ENCODE results near the gene TAOK2. TPM values are rescaled to one million over a fixed set of nuclear protein-coding genes. Genes with fewer than 3 reads are reported as not detected.

The TAOK2 gene
- polyA plus RNA-seq, 3 donors: 33.6 to 36.9 (median 36.4) TPM

GRCh38 chr16:29962344-29962994 is 11.2 kb upstream of the TAOK2 start:
- DNase-seq (ENCODE audit: low read depth in 3 of 3, low spot score in 2 of 3): no peak

DNA sequence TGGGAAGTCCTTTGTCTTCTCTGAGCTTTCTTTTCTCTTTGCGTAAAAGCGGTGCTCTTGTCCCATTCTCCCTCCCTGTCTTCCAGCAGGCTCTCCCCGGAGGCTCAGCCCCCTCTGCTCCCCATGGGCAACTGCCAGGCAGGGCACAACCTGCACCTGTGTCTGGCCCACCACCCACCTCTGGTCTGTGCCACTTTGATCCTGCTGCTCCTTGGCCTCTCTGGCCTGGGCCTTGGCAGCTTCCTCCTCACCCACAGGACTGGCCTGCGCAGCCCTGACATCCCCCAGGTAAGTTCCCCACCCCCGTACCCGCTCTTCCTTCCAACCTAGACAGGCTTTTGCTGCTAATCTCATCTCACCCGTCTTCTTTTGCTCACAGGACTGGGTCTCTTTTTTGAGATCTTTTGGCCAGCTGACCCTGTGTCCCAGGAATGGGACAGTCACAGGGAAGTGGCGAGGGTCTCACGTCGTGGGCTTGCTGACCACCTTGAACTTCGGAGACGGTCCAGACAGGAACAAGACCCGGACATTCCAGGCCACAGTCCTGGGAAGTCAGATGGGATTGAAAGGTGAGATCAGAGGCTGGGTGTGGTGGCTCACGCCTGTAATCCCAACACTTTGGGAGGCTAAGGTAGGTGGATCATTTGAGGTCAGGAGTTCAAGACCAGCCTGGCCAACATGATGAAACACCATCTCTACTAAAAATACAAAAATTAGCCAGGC is 10.5 kb upstream of the TAOK2 start:
- no peak for DNase-seq (ENCODE audit: low read depth in 3 of 3, low spot score in 2 of 3)

- DNase-seq (ENCODE audit: low read depth in 3 of 3, low spot score in 2 of 3): no peak
Observed at GRCh38 chr16:29968205-29968604, 5.5 kb upstream of the TAOK2 start.

GRCh38 chr16:29971304-29971703 is 2.4 kb upstream of the TAOK2 start:
- no peak for DNase-seq (ENCODE audit: low read depth in 3 of 3, low spot score in 2 of 3)

DNA sequence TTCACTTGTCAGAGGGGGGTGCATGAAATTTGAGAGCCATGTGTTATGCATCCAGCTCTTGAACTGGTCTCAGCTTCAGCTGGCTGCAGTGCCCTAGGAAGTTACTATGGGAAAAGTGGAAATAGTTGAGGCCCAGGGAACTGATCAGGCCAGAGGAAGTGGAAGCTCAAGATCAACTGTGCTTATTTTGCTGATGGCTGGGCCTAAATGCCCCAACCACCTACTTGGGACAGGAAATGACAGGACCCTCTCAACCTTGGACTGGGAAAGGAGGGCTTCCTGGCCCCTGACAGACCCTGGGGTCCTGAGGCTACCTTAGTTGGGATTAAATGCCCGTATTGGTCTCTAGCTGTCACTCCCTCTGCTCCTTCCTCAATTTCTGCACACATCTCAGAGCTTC is 1.2 kb upstream of the TAOK2 start:
- DNase-seq (ENCODE audit: low read depth in 3 of 3, low spot score in 2 of 3): no peak

- no peak for DNase-seq (ENCODE audit: low read depth in 3 of 3, low spot score in 2 of 3)
Observed at GRCh38 chr16:29972992-29973383, 680 bp upstream of the TAOK2 start.

DNA sequence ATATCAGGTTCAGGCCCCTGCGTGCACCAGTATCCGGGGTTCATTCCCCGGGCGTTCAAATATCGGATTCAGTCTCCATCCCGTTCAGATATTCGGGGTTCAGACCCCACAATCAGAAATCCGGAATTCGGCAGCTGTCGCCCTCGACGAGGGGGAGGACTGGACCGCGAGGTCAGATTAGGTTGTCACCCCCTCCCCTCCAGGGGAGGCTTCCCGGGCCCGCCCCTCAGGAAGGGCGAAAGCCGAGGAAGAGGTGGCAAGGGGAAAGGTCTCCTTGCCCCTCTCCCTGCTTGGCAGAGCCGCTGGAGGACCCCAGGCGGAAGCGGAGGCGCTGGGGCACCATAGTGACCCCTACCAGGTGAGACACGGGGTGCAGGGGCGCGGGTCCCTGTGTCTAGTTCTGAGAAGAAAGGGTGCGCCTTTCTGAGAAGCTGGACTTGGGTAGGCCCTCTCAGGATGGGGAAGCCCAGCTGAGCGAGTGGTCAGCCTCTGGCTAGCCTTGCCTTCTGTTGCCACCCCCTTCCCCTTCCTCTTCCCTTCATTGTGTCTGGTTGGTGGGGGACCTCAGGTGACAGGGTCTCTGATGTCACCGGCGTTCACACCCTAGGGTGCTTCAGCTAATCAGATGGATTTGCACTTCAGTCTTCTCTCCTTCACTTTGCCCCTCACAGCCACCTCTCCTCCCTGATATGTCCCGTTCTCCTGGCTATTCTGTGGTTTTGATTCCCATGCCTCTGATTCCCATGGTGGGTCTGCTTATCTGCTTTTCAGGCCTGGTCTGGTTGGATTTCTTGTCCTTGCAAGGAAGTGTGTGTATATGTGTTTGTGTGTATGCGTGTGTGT is 844 bp downstream of the TAOK2 start:
- no peak for DNase-seq (ENCODE audit: low read depth in 3 of 3, low spot score in 2 of 3)

GRCh38 chr16:29975134-29975538 is 1.5 kb downstream of the TAOK2 start:
- no peak for DNase-seq (ENCODE audit: low read depth in 3 of 3, low spot score in 2 of 3)

GRCh38 chr16:29975811-29976511 is 2.3 kb downstream of the TAOK2 start:
- no peak for DNase-seq (ENCODE audit: low read depth in 3 of 3, low spot score in 2 of 3)

GRCh38 chr16:29977063-29977825 is 3.6 kb downstream of the TAOK2 start:
- no peak for DNase-seq (ENCODE audit: low read depth in 3 of 3, low spot score in 2 of 3)

DNA sequence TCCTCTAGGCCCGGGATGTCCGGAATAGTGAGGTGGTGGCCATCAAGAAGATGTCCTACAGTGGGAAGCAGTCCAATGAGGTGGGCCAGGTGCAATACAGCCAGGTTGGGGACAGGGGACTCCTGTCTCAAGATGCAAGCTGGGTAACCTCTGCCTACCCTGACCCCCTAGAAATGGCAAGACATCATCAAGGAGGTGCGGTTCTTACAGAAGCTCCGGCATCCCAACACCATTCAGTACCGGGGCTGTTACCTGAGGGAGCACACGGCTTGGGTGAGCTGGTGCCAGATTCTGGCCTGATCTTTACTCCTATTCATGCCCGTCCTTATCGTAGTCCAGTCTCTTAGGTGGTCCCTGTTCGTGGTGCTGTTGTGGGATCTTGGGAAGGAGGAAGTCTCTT is 4.4 kb downstream of the TAOK2 start:
- no peak for DNase-seq (ENCODE audit: low read depth in 3 of 3, low spot score in 2 of 3)

DNA sequence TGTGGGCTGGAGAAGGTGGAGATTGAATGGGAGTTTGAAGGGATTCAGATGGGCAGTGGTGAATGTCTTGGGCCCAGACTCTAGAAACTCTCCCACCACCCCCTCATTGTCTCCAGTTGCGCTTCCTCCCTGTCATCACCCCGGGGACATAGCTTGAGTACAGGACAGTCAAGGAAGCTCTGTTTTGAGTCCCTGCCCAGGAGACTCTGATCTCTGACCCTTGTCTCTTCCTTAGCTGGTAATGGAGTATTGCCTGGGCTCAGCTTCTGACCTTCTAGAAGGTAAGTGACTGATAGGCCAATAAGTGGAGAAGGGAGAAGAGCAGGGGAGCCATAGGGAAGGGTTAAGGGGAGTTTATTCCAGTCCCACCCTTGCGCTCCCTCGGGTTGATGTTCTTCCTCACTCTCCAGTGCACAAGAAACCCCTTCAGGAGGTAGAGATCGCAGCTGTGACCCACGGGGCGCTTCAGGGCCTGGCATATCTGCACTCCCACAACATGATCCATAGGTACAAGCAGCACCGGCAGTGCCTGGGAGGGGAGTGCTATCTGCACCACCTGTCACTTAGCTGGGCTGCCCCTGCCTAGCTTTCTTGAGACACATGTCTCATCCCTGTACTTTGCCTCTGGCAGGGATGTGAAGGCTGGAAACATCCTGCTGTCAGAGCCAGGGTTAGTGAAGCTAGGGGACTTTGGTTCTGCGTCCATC is 5.0 kb downstream of the TAOK2 start:
- DNase-seq (ENCODE audit: low read depth in 3 of 3, low spot score in 2 of 3): no peak

- no peak for DNase-seq (ENCODE audit: low read depth in 3 of 3, low spot score in 2 of 3)
Observed at GRCh38 chr16:29982560-29983419, 9.1 kb downstream of the TAOK2 start.

GRCh38 chr16:29983420-29984136 is 9.9 kb downstream of the TAOK2 start:
- no peak for DNase-seq (ENCODE audit: low read depth in 3 of 3, low spot score in 2 of 3)

DNA sequence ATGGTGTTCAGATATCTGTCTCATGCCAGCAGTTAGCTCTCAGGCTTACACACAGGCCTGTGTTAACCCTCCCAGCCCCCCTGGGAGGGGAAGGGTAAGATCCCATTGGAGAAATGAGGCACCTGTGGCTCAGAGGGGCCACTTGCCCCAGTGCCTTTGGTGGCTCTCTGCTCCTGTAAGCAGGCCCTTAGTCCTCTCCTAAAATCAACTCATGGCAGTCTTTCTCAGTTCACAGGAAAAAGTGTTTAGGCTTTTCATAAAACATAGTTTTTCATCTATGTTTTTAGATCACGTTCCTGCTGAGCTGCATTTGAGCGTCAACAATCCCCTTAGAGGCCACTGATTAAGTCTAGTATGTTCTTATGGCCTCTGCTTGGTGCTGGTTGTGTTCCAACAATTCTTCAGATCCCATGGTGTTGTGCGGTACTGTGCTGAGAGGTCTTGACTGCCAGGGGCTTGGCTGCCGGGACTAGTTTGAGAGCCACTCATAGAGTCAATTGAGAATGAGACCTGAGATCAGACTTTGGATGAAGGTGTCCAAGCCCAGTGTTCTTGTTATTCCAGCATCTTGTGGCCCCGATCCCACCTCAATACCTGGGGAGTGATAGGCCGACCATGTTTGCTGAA is 10.6 kb downstream of the TAOK2 start:
- no peak for DNase-seq (ENCODE audit: low read depth in 3 of 3, low spot score in 2 of 3)

DNA sequence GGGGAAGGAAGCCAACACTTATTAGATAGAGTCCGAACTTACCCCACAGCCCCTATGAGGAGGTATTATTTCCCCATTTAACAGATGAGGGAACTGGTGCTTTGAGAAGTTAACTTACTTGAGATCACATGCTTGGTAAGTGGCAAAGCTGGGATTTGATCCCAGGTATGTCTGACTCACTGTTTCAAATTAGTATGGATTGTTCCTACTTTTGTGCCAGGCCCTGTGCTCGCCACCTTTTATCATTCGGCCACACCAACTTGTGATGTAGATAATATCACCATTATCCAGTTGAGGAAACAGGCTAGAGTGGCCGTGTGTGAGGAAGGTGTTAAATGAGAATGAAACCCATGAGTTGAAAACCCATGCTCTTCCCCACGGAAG is 11.1 kb downstream of the TAOK2 start:
- no peak for DNase-seq (ENCODE audit: low read depth in 3 of 3, low spot score in 2 of 3)

DNA sequence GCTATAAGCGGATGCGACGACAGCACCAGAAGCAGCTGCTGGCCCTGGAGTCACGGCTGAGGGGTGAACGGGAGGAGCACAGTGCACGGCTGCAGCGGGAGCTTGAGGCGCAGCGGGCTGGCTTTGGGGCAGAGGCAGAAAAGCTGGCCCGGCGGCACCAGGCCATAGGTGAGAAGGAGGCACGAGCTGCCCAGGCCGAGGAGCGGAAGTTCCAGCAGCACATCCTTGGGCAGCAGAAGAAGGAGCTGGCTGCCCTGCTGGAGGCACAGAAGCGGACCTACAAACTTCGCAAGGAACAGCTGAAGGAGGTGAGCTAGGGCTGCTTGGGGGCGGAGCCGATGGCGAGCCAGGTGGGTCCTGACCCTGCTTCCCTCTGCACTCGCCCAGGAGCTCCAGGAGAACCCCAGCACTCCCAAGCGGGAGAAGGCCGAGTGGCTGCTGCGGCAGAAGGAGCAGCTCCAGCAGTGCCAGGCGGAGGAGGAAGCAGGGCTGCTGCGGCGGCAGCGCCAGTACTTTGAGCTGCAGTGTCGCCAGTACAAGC is 11.7 kb downstream of the TAOK2 start:
- DNase-seq (ENCODE audit: low read depth in 3 of 3, low spot score in 2 of 3): no peak
